Lower leg skin (tissue), 4 donors: Measurements from ENCODE around the gene ST3GAL4. TPM values are rescaled to one million over a fixed set of nuclear protein-coding genes. Genes with fewer than 3 reads are reported as not detected.

Source experiments
- DNase-seq, 2 donors: peaks; one replicate each; pipeline ENCODE4 v3.0.0-alpha.2; 2019; ENCODE audit warnings: low spot score in 2 of 2
- H3K4me3 ChIP-seq: fragments of 200-600 bp; sonication (generic); 2 replicates; pipeline ENCODE4 v1.5.1; 2017; ENCODE audit warnings: mild to moderate bottlenecking, low read depth; ENCODE audit not compliant: poor library complexity, severe bottlenecking
- CTCF ChIP-seq, 3 donors: fragments of 450-650 bp; IDR thresholded peaks; one replicate each; pipeline ENCODE4 v1.5.1; 2016; ENCODE audit warnings: antibody characterized with exemption in 3 of 3, mild to moderate bottlenecking in 3 of 3, moderate library complexity in 2 of 3
- POLR2A ChIP-seq, 2 donors: fragments of 450-650 bp; IDR thresholded peaks; one replicate each; pipeline ENCODE4 v1.6.1; 2016 to 2017; ENCODE audit warnings: antibody characterized with exemption in 2 of 2, mild to moderate bottlenecking in 1 of 2, moderate library complexity in 1 of 2
- WGBS, 2 donors: methylation state at CpG; one replicate each; pipeline ENCODE4 v1.1.5; 2018; 5-methylcytosine and 5-hydroxymethylcytosine counted together
- intact Hi-C: fragments of 100-400 bp; cut with DNase I; formaldehyde crosslinking; loops from one replicate; pipeline ENCODE4 v1.15.0; 2023; ENCODE audit warnings: low total_unique reads
- total RNA-seq, 4 donors: library from RNA; depleted of rRNA; stranded (reverse); fragments of >200 nt; gene quantifications; one replicate each; pipeline ENCODE4 v1.1.0, GENCODE V29; 2016

Gene ST3GAL4
- total RNA-seq, 4 donors from 2014 or later: 12.6 to 27.0 (median 17.1) TPM

GRCh38 chr11:126328001-126328390 is 27.5 kb upstream of the ST3GAL4 start:
- TF ChIP-seq CTCF (IDR thresholded peaks at IDR 0.05): no peak
- TF ChIP-seq POLR2A (IDR thresholded peaks at IDR 0.05): no peak
- DNase-seq: no peak
- intact Hi-C loops: no loop called here
- 89 to 90% methylated on average over 20 of the region's 20 CpGs for WGBS, 2 donors
- H3K4me3 ChIP-seq: no peak overlapping the region

GRCh38 chr11:126328444-126328843 is 27.0 kb upstream of the ST3GAL4 start:
- H3K4me3 ChIP-seq: no peak overlapping the region
- TF ChIP-seq CTCF (IDR thresholded peaks at IDR 0.05) (no peak), POLR2A (IDR thresholded peaks at IDR 0.05) (no peak)
- intact Hi-C loops: no loop called here
- 58 to 65% methylated on average over 12 of the region's 12 CpGs for WGBS, 2 donors
- DNase-seq: no peak

GRCh38 chr11:126328938-126329643 is 26.4 kb upstream of the ST3GAL4 start:
- 72 to 83% methylated on average over 9 of the region's 9 CpGs for WGBS, 2 donors
- intact Hi-C loops: no loop called here
- TF ChIP-seq CTCF (IDR thresholded peaks at IDR 0.05) (no peak), POLR2A (IDR thresholded peaks at IDR 0.05) (no peak)
- DNase-seq: no peak
- H3K4me3 ChIP-seq: no peak overlapping the region

GRCh38 chr11:126329644-126330211 is 25.8 kb upstream of the ST3GAL4 start:
- DNase-seq: no peak
- TF ChIP-seq CTCF (IDR thresholded peaks at IDR 0.05): no peak
- TF ChIP-seq POLR2A (IDR thresholded peaks at IDR 0.05): no peak

GRCh38 chr11:126331286-126331685 is 24.2 kb upstream of the ST3GAL4 start:
- no peak overlapping the region for H3K4me3 ChIP-seq
- no peak for DNase-seq
- intact Hi-C loops: no loop called here
- WGBS, 2 donors: 92 to 94% methylated on average over 12 to 13 of the region's 13 CpGs
- TF ChIP-seq CTCF (IDR thresholded peaks at IDR 0.05): no peak
- TF ChIP-seq POLR2A (IDR thresholded peaks at IDR 0.05): no peak

More at GRCh38 chr11:126329644-126330211, 25.8 kb upstream of the ST3GAL4 start:
- intact Hi-C loops: no loop called here
- 86 to 87% methylated on average over 11 of the region's 11 CpGs for WGBS, 2 donors
- no peak overlapping the region for H3K4me3 ChIP-seq
